HEK293 (cell line): ENCODE measurements around the gene HTR7.

ENCODE experiments used
- CTCF ChIA-PET: fragments of 350-600 bp; formaldehyde crosslinking; extraction: SDS; loops from one replicate; lab custom pipeline; 2021; ENCODE audit warnings: antibody characterized with exemption; lab: Yijun Ruan, JAX
- POLR2A ChIA-PET: fragments of 300-600 bp; formaldehyde crosslinking; extraction: SDS; loops from one replicate; lab custom pipeline; 2020; ENCODE audit warnings: antibody characterized with exemption, inconsistent platforms; lab: Yijun Ruan, JAX
- H3K27ac ChIP-seq: fragments of 200-500 bp; sonication (Bioruptor generic); 2 replicates; pipeline ENCODE4 v1.5.1; 2014; ENCODE audit warnings: low read depth, low read length, control low read depth, inconsistent platforms; ENCODE audit errors: extremely low read depth
- H3K36me3 ChIP-seq, 2 experiments: fragments of 200-500 bp in 1 of 2; sonication (Bioruptor generic) in 1 of 2; 1 replicate in 1 of 2; 2 replicates in 1 of 2; pipeline ENCODE4 v1.5.1; 2014 to 2017; ENCODE audit warnings: inconsistent platforms in 2 of 2, low read length in 2 of 2; ENCODE audit not compliant: control insufficient read depth in 2 of 2, insufficient read depth in 1 of 2
- H3K4me1 ChIP-seq: fragments of 200-500 bp; sonication (Bioruptor generic); 2 replicates; pipeline ENCODE4 v1.5.1; 2014; ENCODE audit warnings: mild to moderate bottlenecking, low read length, inconsistent platforms; ENCODE audit not compliant: control insufficient read depth, insufficient read depth
- H3K4me3 ChIP-seq: 2 replicates; pipeline ENCODE4 v1.5.1; 2011; ENCODE audit warnings: low read depth, mild to moderate bottlenecking, control low read depth, low read length, moderate library complexity
- H3K9me3 ChIP-seq: fragments of 200-500 bp; sonication (Bioruptor generic); 2 replicates; pipeline ENCODE4 v1.5.1; 2014; ENCODE audit warnings: low read depth, low read length, inconsistent platforms; ENCODE audit not compliant: control insufficient read depth, insufficient read depth
- ELK4 ChIP-seq: IDR thresholded peaks from 2 replicates; pipeline ENCODE4 v1.6.1; 2011; ENCODE audit warnings: mild to moderate bottlenecking, low read depth, low read length, borderline replicate concordance
- GFI1B ChIP-seq: fragments of 450-650 bp; formaldehyde crosslinking; IDR thresholded peaks from 2 replicates; pipeline ENCODE4 v1.5.1; 2016; ENCODE audit warnings: missing biosample characterization, missing genetic modification characterization
- KLF10 ChIP-seq: fragments of 450-650 bp; IDR thresholded peaks from 2 replicates; pipeline ENCODE4 v1.5.1; 2018; ENCODE audit warnings: missing biosample characterization, mild to moderate bottlenecking, missing genetic modification characterization
- MEIS1 ChIP-seq: sonication (generic); formaldehyde crosslinking; IDR thresholded peaks from 2 replicates; pipeline ENCODE4 v1.8.1; 2022; ENCODE audit warnings: missing genetic modification reagents, mild to moderate bottlenecking, borderline replicate concordance
- OSR2 ChIP-seq: fragments of 450-650 bp; formaldehyde crosslinking; IDR thresholded peaks from 2 replicates; pipeline ENCODE4 v1.5.1; 2016; ENCODE audit warnings: missing biosample characterization, missing genetic modification characterization
- SALL2 ChIP-seq: fragments of 450-650 bp; formaldehyde crosslinking; IDR thresholded peaks from 2 replicates; pipeline ENCODE4 v1.5.0; 2017; ENCODE audit warnings: missing biosample characterization, mild to moderate bottlenecking, missing genetic modification characterization, borderline replicate concordance
- ZBTB7A ChIP-seq: fragments of 450-650 bp; formaldehyde crosslinking; IDR thresholded peaks from 2 replicates; pipeline ENCODE4 v1.5.1; 2016; ENCODE audit warnings: low read depth, missing biosample characterization, missing genetic modification characterization
- ZNF24 ChIP-seq: fragments of 450-650 bp; formaldehyde crosslinking; IDR thresholded peaks from 2 replicates; pipeline ENCODE4 v1.5.1; 2016; ENCODE audit warnings: missing biosample characterization, missing genetic modification characterization
- ZNF274 ChIP-seq, 2 experiments: fragments of 200-500 bp in 1 of 2; fragments of 450-650 bp in 1 of 2; sonication (Bioruptor generic) in 1 of 2; formaldehyde crosslinking in 1 of 2; IDR thresholded peaks; 2 replicates each; pipeline versions ENCODE4 v1.5.1 to v1.6.1; 2014 to 2016; ENCODE audit warnings: borderline replicate concordance in 1 of 2, inconsistent platforms in 1 of 2, low read length in 1 of 2, missing biosample characterization in 1 of 2, missing genetic modification characterization in 1 of 2
- ZNF335 ChIP-seq: fragments of 450-650 bp; formaldehyde crosslinking; conservative IDR thresholded peaks from 2 replicates; pipeline ENCODE4 v1.5.1; 2016; ENCODE audit warnings: missing biosample characterization, missing genetic modification characterization
- ZNF391 ChIP-seq: fragments of 450-650 bp; formaldehyde crosslinking; IDR thresholded peaks from 2 replicates; pipeline ENCODE4 v1.5.1; 2016; ENCODE audit warnings: low read depth, missing biosample characterization, missing genetic modification characterization, borderline replicate concordance
- ZNF404 ChIP-seq: fragments of 450-650 bp; formaldehyde crosslinking; IDR thresholded peaks from 2 replicates; pipeline ENCODE4 v1.5.1; 2017; ENCODE audit warnings: missing biosample characterization, missing genetic modification characterization
- ZNF416 ChIP-seq: fragments of 450-650 bp; formaldehyde crosslinking; IDR thresholded peaks from 2 replicates; pipeline ENCODE4 v1.5.1; 2016; ENCODE audit warnings: missing biosample characterization, missing genetic modification characterization
- ZNF529 ChIP-seq: fragments of 450-650 bp; formaldehyde crosslinking; IDR thresholded peaks from 2 replicates; pipeline ENCODE4 v1.5.1; 2017; ENCODE audit warnings: missing genetic modification characterization, missing biosample characterization; ENCODE audit not compliant: insufficient replicate concordance
- ZNF558 ChIP-seq: fragments of 450-650 bp; formaldehyde crosslinking; IDR thresholded peaks from 2 replicates; pipeline ENCODE4 v1.5.1; 2016; ENCODE audit warnings: missing biosample characterization, missing genetic modification characterization
- ZNF626 ChIP-seq: fragments of 450-650 bp; sonication (Bioruptor Pico); formaldehyde crosslinking; IDR thresholded peaks from 2 replicates; pipeline ENCODE4 v1.5.1; 2018; ENCODE audit warnings: missing biosample characterization, missing genetic modification characterization, inconsistent platforms
- ZNF701 ChIP-seq: fragments of 450-650 bp; formaldehyde crosslinking; IDR thresholded peaks from 2 replicates; pipeline ENCODE4 v1.5.1; 2016; ENCODE audit warnings: missing biosample characterization, missing genetic modification characterization
- ZNF791 ChIP-seq: fragments of 450-650 bp; formaldehyde crosslinking; IDR thresholded peaks from 2 replicates; pipeline ENCODE4 v1.5.1; 2016; ENCODE audit warnings: missing biosample characterization, missing genetic modification characterization
- TF ChIP-seq, protein P1 (sequence below): fragments of 450-650 bp; formaldehyde crosslinking; IDR thresholded peaks from 2 replicates; pipeline ENCODE4 v1.5.1; 2016; ENCODE audit warnings: missing biosample characterization, missing genetic modification characterization
- TF ChIP-seq, protein P2 (sequence below): fragments of 450-650 bp; formaldehyde crosslinking; IDR thresholded peaks from 2 replicates; pipeline ENCODE4 v1.5.1; 2016; ENCODE audit warnings: missing biosample characterization, missing genetic modification characterization
- TF ChIP-seq, protein P3 (sequence below): fragments of 450-650 bp; IDR thresholded peaks from 2 replicates; pipeline ENCODE4 v1.5.1; 2018; ENCODE audit warnings: missing biosample characterization, missing genetic modification characterization
- TF ChIP-seq, protein P4 (sequence below): fragments of 450-650 bp; formaldehyde crosslinking; IDR thresholded peaks from 2 replicates; pipeline ENCODE4 v1.5.1; 2016; ENCODE audit warnings: missing biosample characterization, missing genetic modification characterization

HTR7 gene

GRCh38 chr10:90723416-90724068, 134.3 kb downstream of the HTR7 start:
- Histone ChIP-seq H3K4me1 (no peaks in the 10 kb centered on the region), H3K27ac (no peak overlapping the region), H3K9me3 (no peaks in the 10 kb centered on the region), H3K4me3 (no peak overlapping the region), H3K36me3 (no peaks in the 10 kb centered on the region)
- POLR2A ChIA-PET, result no interaction called here
- CTCF ChIA-PET, result interaction anchor here (0.9 kb wide), 1 partner anchor 27 kb away, joined by 3 read pairs; no protein-coding TSS in a partner anchor
- TF ChIP-seq ZNF626 (tag by site-specific recombination) (no peak), ZBTB7A (tag by site-specific recombination) (no peak), ZNF24 (tag by site-specific recombination) (no peak), ZNF335 (tag by site-specific recombination) (no peak), ZNF529 (no peak), ZNF416 (tag by site-specific recombination) (no peak), ZNF558 (no peak), ZNF701 (tag by site-specific recombination) (no peak), ZNF791 (tag by site-specific recombination) (no peak), ZNF404 (tag by site-specific recombination) (no peak)
- TF ChIP-seq, protein P1, sequence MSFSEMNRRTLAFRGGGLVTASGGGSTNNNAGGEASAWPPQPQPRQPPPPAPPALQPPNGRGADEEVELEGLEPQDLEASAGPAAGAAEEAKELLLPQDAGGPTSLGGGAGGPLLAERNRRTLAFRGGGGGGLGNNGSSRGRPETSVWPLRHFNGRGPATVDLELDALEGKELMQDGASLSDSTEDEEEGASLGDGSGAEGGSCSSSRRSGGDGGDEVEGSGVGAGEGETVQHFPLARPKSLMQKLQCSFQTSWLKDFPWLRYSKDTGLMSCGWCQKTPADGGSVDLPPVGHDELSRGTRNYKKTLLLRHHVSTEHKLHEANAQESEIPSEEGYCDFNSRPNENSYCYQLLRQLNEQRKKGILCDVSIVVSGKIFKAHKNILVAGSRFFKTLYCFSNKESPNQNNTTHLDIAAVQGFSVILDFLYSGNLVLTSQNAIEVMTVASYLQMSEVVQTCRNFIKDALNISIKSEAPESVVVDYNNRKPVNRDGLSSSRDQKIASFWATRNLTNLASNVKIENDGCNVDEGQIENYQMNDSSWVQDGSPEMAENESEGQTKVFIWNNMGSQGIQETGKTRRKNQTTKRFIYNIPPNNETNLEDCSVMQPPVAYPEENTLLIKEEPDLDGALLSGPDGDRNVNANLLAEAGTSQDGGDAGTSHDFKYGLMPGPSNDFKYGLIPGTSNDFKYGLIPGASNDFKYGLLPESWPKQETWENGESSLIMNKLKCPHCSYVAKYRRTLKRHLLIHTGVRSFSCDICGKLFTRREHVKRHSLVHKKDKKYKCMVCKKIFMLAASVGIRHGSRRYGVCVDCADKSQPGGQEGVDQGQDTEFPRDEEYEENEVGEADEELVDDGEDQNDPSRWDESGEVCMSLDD, result no peak

- CTCF ChIA-PET, result interaction anchor here (0.9 kb wide), 1 partner anchor 28 kb away, joined by 3 read pairs; no protein-coding TSS in a partner anchor
Observed at GRCh38 chr10:90722832-90723231, 135.0 kb downstream of the HTR7 start.

More at GRCh38 chr10:90722832-90723231, 135.0 kb downstream of the HTR7 start:
- POLR2A ChIA-PET, result no interaction called here
- Histone ChIP-seq H3K36me3 (no peaks in the 10 kb centered on the region), H3K4me1 (no peaks in the 10 kb centered on the region), H3K27ac (no peak overlapping the region), H3K9me3 (no peaks in the 10 kb centered on the region), H3K4me3 (no peak overlapping the region)
- TF ChIP-seq, protein P2, sequence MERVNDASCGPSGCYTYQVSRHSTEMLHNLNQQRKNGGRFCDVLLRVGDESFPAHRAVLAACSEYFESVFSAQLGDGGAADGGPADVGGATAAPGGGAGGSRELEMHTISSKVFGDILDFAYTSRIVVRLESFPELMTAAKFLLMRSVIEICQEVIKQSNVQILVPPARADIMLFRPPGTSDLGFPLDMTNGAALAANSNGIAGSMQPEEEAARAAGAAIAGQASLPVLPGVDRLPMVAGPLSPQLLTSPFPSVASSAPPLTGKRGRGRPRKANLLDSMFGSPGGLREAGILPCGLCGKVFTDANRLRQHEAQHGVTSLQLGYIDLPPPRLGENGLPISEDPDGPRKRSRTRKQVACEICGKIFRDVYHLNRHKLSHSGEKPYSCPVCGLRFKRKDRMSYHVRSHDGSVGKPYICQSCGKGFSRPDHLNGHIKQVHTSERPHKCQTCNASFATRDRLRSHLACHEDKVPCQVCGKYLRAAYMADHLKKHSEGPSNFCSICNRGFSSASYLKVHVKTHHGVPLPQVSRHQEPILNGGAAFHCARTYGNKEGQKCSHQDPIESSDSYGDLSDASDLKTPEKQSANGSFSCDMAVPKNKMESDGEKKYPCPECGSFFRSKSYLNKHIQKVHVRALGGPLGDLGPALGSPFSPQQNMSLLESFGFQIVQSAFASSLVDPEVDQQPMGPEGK (tag by site-specific recombination), result no peak
- TF ChIP-seq ZNF404 (tag by site-specific recombination) (no peak), MEIS1 (CRISPR knock-in tag) (no peak), KLF10 (tag by site-specific recombination) (no peak), ZNF626 (tag by site-specific recombination) (no peak), SALL2 (tag by site-specific recombination) (no peak), ZNF391 (tag by site-specific recombination) (no peak), OSR2 (tag by site-specific recombination) (no peak), ZNF274 (IDR thresholded peaks at IDR 0.05; ENCODE audit: low read length) (no peak), ZNF274 (tag by site-specific recombination; IDR thresholded peaks at IDR 0.05; ENCODE audit: borderline replicate concordance) (no peak), GFI1B (no peak), ELK4 (no peak)
- TF ChIP-seq, protein P3, sequence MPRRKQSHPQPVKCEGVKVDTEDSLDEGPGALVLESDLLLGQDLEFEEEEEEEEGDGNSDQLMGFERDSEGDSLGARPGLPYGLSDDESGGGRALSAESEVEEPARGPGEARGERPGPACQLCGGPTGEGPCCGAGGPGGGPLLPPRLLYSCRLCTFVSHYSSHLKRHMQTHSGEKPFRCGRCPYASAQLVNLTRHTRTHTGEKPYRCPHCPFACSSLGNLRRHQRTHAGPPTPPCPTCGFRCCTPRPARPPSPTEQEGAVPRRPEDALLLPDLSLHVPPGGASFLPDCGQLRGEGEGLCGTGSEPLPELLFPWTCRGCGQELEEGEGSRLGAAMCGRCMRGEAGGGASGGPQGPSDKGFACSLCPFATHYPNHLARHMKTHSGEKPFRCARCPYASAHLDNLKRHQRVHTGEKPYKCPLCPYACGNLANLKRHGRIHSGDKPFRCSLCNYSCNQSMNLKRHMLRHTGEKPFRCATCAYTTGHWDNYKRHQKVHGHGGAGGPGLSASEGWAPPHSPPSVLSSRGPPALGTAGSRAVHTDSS (tag by site-specific recombination), result no peak
- TF ChIP-seq, protein P4, sequence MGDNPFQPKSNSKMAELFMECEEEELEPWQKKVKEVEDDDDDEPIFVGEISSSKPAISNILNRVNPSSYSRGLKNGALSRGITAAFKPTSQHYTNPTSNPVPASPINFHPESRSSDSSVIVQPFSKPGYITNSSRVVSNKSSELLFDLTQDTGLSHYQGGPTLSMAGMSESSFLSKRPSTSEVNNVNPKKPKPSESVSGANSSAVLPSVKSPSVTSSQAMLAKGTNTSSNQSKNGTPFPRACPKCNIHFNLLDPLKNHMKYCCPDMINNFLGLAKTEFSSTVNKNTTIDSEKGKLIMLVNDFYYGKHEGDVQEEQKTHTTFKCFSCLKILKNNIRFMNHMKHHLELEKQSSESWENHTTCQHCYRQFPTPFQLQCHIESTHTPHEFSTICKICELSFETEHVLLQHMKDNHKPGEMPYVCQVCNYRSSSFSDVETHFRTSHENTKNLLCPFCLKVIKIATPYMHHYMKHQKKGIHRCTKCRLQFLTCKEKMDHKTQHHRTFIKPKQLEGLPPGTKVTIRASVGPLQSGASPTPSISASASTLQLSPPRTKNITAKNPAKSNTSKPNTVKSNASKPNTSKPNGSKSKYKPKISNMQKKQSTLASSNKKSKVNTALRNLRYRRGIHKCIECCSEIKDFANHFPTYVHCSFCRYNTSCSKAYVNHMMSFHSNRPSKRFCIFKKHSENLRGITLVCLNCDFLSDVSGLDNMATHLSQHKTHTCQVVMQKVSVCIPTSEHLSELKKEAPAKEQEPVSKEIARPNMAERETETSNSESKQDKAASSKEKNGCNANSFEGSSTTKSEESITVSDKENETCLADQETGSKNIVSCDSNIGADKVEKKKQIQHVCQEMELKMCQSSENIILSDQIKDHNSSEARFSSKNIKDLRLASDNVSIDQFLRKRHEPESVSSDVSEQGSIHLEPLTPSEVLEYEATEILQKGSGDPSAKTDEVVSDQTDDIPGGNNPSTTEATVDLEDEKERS (tag by site-specific recombination), result no peak
